GM21526 (cell line): ENCODE measurements around the gene YEATS2.

Source experiments
- ATAC-seq: cut with Tn5 transposase; IDR thresholded peaks from one replicate; pipeline ENCODE4 v1.9.1; 2021; ENCODE audit warnings: moderate library complexity; ENCODE audit not compliant: unreplicated experiment, low FRiP score

YEATS2 gene

DNA sequence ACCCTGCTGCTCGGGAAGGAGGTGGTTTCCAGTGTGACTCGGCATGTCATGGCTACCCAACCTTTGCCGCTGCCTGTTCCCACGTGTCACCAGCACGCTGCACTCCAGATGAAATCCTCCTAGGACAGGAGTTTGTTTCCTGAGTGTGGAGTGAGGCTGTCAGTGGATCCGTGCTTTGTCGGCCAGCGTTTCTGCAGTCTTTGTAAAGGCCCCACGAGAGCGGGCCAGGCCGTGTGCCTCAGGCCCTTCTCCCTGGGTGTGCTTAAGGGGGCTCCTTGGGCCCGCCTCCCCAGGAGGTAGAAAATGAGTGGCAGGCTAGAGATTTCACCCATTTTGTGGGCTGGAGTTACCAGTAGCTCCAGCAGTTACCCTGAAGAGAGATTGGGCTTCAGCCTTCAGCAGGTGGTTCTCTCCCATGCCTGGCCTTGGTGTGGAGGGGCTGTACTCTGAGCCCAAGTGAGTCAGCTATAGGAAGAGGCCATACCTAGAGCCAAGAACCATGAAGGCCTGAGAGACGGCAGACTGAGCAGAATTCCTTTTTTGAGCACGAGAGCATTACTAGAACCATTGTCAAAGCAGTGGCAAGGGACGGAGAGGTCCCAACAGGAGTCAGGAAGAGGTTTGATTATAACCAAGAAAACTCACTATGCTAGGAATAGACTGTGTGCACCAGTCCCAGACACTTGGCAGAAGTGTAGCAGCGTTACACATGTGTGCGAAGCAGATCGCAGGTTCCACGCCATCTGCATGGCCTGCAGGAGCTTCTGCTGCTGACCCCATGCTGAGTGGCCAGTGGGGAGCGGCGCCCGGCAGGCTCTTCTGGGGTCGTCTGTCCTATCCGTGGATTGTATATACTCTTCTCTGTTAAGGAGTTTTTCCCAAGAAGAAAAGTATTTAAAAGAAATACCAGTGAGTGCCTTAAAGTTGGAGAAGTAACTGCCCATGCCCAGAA is 113.3 kb downstream of the YEATS2 start:
- no peak for ATAC-seq

DNA sequence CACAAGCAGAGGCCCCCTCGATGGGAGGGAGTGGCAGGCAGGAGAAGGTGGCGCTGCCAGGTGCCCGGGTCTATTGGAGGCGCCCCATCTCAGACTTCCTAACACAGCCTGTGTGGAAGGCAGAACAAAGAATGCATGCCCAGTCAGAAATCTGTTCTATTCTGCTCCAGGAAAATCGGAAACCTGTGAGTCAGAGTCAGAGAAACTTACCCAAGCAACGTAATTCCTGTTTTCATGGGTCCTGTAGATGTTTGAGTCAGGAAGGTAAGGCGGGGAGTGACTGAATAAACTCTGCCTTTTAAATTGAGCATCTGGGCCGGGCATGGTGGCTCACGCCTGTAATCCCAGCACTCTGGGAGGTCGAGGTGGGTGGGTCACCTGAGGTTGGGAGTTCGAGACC is 114.0 kb downstream of the YEATS2 start:
- no peak for ATAC-seq

DNA sequence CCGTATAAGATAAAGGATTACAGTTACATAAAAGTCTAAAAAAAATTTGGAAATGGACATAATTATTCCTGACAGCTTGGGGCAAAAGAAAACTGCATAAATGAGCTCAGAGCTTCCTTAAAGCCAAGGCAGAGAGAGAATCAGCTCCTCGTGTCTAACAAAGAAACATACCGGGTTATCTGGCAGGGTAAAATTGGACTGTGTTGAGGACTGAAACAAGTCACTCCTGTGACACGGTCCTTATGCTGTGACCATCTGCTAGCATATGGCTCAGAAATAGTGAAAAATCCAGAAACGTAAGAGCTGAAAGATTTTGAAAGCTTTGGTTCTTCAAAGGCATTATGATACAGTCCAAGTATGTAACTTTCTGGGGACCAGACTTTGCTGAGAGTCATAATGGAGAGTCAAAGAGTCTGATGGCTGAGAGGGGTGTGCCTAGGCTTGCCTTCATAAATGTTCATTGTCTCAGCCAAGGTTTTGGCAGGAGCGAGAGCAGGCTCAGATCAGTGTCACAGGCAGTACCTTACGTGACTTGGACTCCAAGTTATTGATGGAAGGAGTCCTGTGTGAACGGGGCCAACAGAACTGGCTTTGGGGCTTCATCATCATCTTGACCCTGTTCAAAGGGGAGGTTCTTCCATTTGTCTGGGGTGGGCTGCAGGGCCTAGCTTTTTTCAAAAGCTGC is 115.3 kb downstream of the YEATS2 start:
- no peak for ATAC-seq

GRCh38 chr3:183814240-183814639 is 116.6 kb downstream of the YEATS2 start:
- no peak for ATAC-seq

- ATAC-seq = no peak
Measured at GRCh38 chr3:183815563-183815940, 118.0 kb downstream of the YEATS2 start.

DNA sequence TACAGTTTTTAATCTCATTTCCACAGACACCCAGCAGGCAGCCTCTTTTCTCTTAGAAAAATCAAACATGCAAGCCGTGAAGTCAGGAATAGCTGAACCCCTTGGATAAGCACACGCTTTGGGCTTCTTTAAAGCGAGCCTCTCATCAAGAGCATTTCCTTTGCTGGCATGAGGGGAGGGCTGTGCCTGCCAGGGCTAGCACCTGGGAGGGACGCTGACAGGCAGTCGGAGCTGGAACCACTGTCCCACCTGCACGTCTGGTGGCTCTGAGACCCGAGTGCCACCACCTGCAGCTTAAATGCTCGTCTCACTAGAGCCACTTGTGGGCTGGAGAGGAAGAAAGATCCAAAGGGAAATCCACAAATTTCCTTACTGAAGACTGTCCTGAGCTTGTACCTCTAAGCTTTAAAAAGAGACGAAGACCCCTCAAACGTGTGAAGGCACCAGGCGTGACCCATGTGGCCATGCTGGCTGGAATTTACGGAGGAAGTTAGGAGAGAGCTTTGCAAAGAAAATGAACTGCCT is 118.4 kb downstream of the YEATS2 start:
- ATAC-seq = no peak

DNA sequence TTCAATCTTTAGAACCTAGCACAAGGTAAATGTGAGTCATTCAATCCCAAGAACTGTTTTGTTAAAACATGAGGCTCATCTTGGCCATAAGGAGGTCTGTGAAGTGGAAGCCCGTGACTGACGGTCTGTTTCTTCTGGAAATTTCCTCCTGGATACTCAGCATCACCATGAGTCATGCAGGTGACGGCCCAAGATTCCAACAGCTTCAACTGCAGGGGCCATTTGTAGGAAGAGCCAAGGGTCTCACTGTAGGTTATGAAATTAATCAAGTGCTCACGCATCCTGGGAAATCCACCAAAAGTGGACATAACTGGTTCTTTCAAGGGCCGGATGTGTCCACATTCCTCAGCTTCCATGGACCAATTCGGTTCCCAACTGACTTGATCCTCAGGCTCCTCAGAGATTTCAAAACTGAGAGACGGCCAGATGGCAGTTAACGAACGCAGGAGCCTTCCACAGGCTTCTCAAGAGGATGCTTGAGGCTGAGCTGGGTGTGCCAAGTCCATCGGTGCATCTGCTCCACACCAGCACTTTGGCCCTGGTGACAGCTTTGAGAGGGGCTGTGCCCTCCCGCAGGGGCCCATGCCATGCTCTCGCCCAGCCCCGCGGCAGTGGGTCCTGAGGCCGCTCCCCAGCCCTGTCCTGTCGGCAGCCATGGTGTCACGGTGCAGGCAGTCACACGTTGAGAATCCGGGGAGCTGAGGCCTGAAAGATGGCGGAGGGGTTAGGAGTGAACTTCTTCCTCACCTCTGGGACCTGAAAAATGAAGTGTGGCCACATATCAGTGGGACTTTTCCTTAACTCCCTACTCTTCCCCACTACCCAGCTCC is 119.3 kb downstream of the YEATS2 start:
- no peak for ATAC-seq

GRCh38 chr3:183817639-183818038 is 120.0 kb downstream of the YEATS2 start:
- no peak for ATAC-seq

GRCh38 chr3:183818041-183818620 is 120.5 kb downstream of the YEATS2 start:
- ATAC-seq = no peak

DNA sequence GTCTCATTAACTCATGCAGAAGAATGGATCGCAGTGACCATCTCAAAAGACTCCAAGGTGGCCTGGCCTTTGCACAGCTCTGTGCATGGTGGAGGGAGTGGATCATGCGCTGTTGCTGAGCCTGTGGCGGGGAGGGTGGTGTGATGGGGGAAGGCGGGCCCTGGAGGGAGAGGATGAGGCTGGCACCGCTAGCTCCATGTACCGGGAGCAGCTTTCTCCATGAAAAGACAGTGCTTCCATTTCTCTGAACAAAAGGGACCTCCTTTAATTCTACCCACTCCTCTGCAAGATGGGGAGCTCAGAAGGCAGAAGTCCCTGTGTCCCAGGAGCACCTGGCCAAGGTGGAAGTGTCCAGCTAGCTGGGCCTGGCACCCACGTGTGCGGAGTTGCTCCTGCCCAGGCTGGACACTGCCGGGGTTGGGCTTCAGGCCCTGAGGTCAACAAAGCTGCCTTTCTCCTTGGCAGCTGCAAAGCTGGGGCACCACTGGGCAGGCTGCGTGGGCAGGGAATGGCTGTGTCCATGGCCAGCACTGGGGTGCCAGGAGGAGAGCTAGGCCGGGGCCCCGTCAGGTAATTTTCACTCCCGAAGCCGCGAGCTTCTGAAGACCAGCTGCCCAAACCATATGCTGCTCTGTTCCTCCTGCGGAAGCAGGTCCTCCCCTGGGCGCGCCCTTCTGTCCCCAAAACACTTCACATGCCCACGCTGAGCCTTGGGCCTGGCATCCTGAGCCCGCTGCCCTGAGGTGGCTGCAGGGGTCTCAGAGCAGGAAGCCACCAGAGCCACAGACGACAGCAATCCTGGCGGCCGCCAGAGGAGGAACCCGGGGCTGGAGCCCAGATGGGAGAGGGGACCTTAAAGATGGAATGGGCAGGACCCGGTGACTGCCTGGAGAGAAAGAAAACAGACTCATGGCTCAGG is 121.4 kb downstream of the YEATS2 start:
- no peak for ATAC-seq

DNA sequence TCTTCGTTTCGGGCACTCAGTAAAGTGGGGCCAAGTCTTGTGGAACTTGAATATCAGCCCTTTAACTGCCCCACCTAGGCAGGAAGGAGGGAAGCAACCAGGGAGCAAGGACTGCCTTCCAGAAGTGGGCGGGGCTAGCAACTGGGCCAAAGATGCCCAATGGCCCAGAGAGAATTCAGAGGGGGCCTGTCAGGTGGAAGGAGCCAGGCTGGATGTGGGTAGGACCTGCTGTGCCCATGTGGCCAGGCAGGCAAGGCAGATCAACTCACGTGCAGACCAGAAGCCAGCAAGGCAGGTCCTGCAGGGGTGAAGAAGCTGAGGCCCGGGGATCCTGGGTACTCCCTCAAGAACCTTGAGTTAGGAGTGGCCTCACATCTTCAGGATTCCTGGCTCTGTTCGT is 122.2 kb downstream of the YEATS2 start:
- no peak for ATAC-seq

GRCh38 chr3:183822631-183823030 is 125.0 kb downstream of the YEATS2 start:
- ATAC-seq = no peak

GRCh38 chr3:183823963-183824362 is 126.4 kb downstream of the YEATS2 start:
- ATAC-seq = no peak

DNA sequence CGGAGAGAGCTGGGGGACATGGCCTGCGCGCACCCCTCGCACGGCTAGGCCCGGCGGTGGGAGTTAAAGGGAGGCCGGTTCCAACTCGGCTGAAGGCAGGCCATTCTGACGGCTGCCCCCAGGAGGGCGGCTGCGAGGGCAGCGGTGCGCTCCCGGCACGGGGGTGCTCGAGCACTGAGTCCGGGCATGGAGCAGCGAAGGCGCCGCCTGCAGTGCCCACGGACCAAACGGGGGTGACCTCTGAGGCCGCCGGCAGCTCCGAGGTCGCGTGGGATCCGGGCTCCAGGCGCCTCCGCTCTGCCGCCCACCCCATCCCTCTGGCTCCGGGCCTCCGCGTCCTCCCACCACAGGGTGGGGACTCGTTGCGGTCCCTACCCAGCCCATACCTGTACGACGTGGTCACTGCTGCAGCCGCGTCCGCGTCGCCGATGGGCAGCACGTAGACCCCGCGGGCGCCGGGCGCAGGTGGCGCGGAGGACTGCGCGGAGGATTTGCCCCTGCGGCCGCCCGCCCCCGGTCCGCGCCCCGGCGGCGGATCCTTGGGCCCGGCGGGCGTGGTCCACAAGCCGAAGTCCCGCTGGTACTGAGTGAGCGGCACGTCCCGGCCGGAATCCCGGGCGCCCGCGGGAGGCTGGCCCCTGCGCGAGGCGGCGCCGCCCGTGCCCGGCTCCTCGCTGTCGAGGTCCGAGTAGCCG is 127.3 kb downstream of the YEATS2 start:
- no peak for ATAC-seq

GRCh38 chr3:183825456-183826161 is 128.0 kb downstream of the YEATS2 start, which contains the start of gene MAP6D1:
Gene MAP6D1, minus strand, starts transcription at chr3:183825577. Its CDS starts 30 bp downstream, at chr3:183825547.
- ATAC-seq = no peak

GRCh38 chr3:183826448-183827250 is 129.1 kb downstream of the YEATS2 start:
- no peak for ATAC-seq
